SK-N-SH (cell line): ENCODE data around the gene PCOLCE2. TPM values are rescaled to one million over a fixed set of nuclear protein-coding genes. Genes with fewer than 3 reads are reported as not detected.
"Not testable (repeated sequence)": the region's sequence is repeated elsewhere in the genome, so short reads cannot be mapped to it uniquely, and the experiment has no call there.

ENCODE experiments used
- CTCF ChIA-PET: fragments of 300-600, 350-600 bp; formaldehyde crosslinking; extraction: SDS; loops from one replicate; lab custom pipeline; 2021; lab: Yijun Ruan, JAX
- POLR2A ChIA-PET: fragments of 350-600 bp; sonication (Branson Sonifier 250); formaldehyde crosslinking; extraction: SDS; loops from one replicate; lab custom pipeline; 2020; ENCODE audit warnings: antibody characterized with exemption, inconsistent platforms; lab: Yijun Ruan, JAX
- DNase-seq: peaks from one replicate; pipeline ENCODE4 v3.0.0; 2012
- H2AFZ ChIP-seq: fragments of 200-600 bp; sonication (generic); 2 replicates; pipeline ENCODE4 v1.8.1; 2016; ENCODE audit warnings: antibody characterized with exemption, mild to moderate bottlenecking, low read depth
- H3F3A ChIP-seq: fragments of 200-600 bp; sonication (generic); replicated peaks from 2 replicates; pipeline ENCODE3; 2016; ENCODE audit warnings: antibody characterized with exemption, mild to moderate bottlenecking; ENCODE audit not compliant: insufficient read depth
- H3K27ac ChIP-seq, 2 experiments: fragments of 200-500 bp in 1 of 2; fragments of 200-600 bp in 1 of 2; sonication (Bioruptor generic) in 1 of 2; sonication (generic), shearing (Covaris generic) in 1 of 2; 2 replicates each; pipeline versions ENCODE4 v1.5.1 to v1.6.1; 2014 to 2016; ENCODE audit warnings: low read depth in 2 of 2, inconsistent platforms in 1 of 2, low read length in 1 of 2, mild to moderate bottlenecking in 1 of 2, mixed read lengths in 1 of 2
- H3K27me3 ChIP-seq: fragments of 200-600 bp; sonication (generic), shearing (Covaris generic); 2 replicates; pipeline ENCODE4 v1.6.1; 2016; ENCODE audit warnings: mixed run types; ENCODE audit not compliant: insufficient read depth
- H3K36me3 ChIP-seq, 2 experiments: fragments of 200-500 bp in 1 of 2; fragments of 200-600 bp in 1 of 2; sonication (Bioruptor generic) in 1 of 2; sonication (generic) in 1 of 2; replicated peaks in 1 of 2; 2 replicates each; pipeline versions ENCODE3 to v1.5.1; 2014 to 2016; ENCODE audit warnings: low read length in 1 of 2, mild to moderate bottlenecking in 1 of 2; ENCODE audit not compliant: insufficient read depth in 2 of 2, control insufficient read depth in 1 of 2
- H3K4me1 ChIP-seq, 2 experiments: fragments of 200-500 bp in 1 of 2; fragments of 200-600 bp in 1 of 2; sonication (Bioruptor generic) in 1 of 2; sonication (generic), shearing (Covaris generic) in 1 of 2; 2 replicates each; pipeline versions ENCODE4 v1.5.1 to v1.6.1; 2014 to 2016; ENCODE audit warnings: low read depth in 1 of 2, low read length in 1 of 2, mixed run types in 1 of 2; ENCODE audit not compliant: insufficient read depth in 2 of 2, control insufficient read depth in 1 of 2
- H3K4me2 ChIP-seq: fragments of 200-600 bp; sonication (generic), shearing (Covaris generic); 2 replicates; pipeline ENCODE4 v1.6.1; 2017; ENCODE audit warnings: mixed run types
- H3K4me3 ChIP-seq, 2 experiments: fragments of 200-500 bp in 1 of 2; fragments of 200-600 bp in 1 of 2; sonication (Bioruptor generic) in 1 of 2; sonication (generic), shearing (Covaris generic) in 1 of 2; 2 replicates each; pipeline versions ENCODE4 v1.5.1 to v1.8.1; 2014 to 2016; ENCODE audit warnings: low read depth in 2 of 2, inconsistent platforms in 1 of 2, low read length in 1 of 2, mild to moderate bottlenecking in 1 of 2, mixed read lengths in 1 of 2, moderate library complexity in 1 of 2
- H3K79me2 ChIP-seq: fragments of 200-600 bp; sonication (generic); 2 replicates; pipeline ENCODE4 v1.8.1; 2017; ENCODE audit warnings: mild to moderate bottlenecking; ENCODE audit not compliant: insufficient read depth
- H3K9ac ChIP-seq: fragments of 200-600 bp; sonication (generic); 2 replicates; pipeline ENCODE4 v1.6.1; 2017; ENCODE audit warnings: mixed run types
- H3K9me2 ChIP-seq: fragments of 200-600 bp; sonication (generic); 2 replicates; pipeline ENCODE4 v1.6.1; 2017; ENCODE audit warnings: mixed run types
- H3K9me3 ChIP-seq: fragments of 200-600 bp; sonication (generic); 2 replicates; pipeline ENCODE4 v1.6.1; 2017; ENCODE audit warnings: mixed run types, mild to moderate bottlenecking, moderate library complexity
- H4K20me1 ChIP-seq: fragments of 200-600 bp; sonication (generic); 2 replicates; pipeline ENCODE4 v1.6.1; 2017; ENCODE audit warnings: mild to moderate bottlenecking, mixed run types; ENCODE audit not compliant: insufficient read depth
- FOXM1 ChIP-seq: IDR thresholded peaks from 2 replicates; pipeline ENCODE4 v1.4.0; 2012; ENCODE audit warnings: low read depth, mild to moderate bottlenecking
- JUND ChIP-seq: IDR thresholded peaks from 2 replicates; pipeline ENCODE4 v1.4.0; 2012
- MEF2A ChIP-seq: IDR thresholded peaks from 2 replicates; pipeline ENCODE4 v1.4.0; 2012; ENCODE audit warnings: low read depth, borderline replicate concordance
- PBX3 ChIP-seq: IDR thresholded peaks from 2 replicates; pipeline ENCODE4; 2012
- POLR2AphosphoS5 ChIP-seq: IDR thresholded peaks from 2 replicates; pipeline ENCODE4 v1.6.1; 2012; ENCODE audit warnings: low read depth, low read length
- RCOR1 ChIP-seq: fragments of 150-350 bp; IDR thresholded peaks from 2 replicates; pipeline ENCODE4 v1.6.1; 2017; ENCODE audit warnings: antibody characterized with exemption, low read length
- RXRA ChIP-seq: IDR thresholded peaks from 2 replicates; pipeline ENCODE4 v1.4.0; 2012; ENCODE audit warnings: low read depth, mild to moderate bottlenecking, borderline replicate concordance
- TEAD4 ChIP-seq: IDR thresholded peaks from 2 replicates; pipeline ENCODE4 v1.4.0; 2012; ENCODE audit warnings: mild to moderate bottlenecking, borderline replicate concordance; ENCODE audit not compliant: insufficient read depth
- YY1 ChIP-seq: IDR thresholded peaks from 2 replicates; pipeline ENCODE4 v1.4.0; 2012; ENCODE audit warnings: low read depth, mild to moderate bottlenecking
- WGBS: methylation state at CpG from one replicate; pipeline ENCODE4 v1.1.6; 2017; ENCODE audit warnings: low lambda C conversion rate; 5-methylcytosine and 5-hydroxymethylcytosine counted together
- polyA plus RNA-seq, 3 experiments: library from polyadenylated mRNA; depleted of rRNA; stranded (reverse); fragments of >200 nt; gene quantifications; 2 replicates each; pipeline ENCODE4 v1.2.3, GENCODE V29; 2012
- TF ChIP-seq, protein P1 (sequence below): IDR thresholded peaks from 2 replicates; pipeline ENCODE4 v1.4.0; 2012; ENCODE audit warnings: low read depth, borderline replicate concordance

PCOLCE2 gene
- polyA plus RNA-seq, 1 of the 3 experiments (the other 2 are of a cell fraction) = 22.2 TPM

GRCh38 chr3:142886021-142886420 is 2.9 kb downstream of the PCOLCE2 start:
- Histone ChIP-seq H3K4me1 (peaks cover 0 to 14% of the 10 kb centered on the region in 2 experiments; a peak in 2 of 4 replicates), H3K27ac (no peak overlapping the region), H3K36me3 (no peaks in the 10 kb centered on the region), H3K79me2 (no peaks in the 10 kb centered on the region), H3K4me3 (no peak overlapping the region), H4K20me1 (no peaks in the 10 kb centered on the region), H3K9ac (no peak overlapping the region), H3F3A (peaks cover 12% of the 10 kb centered on the region), H3K9me2 (no peaks in the 10 kb centered on the region), H3K27me3 (no peaks in the 10 kb centered on the region), H3K4me2 (no peak overlapping the region), H3K9me3 (no peaks in the 10 kb centered on the region), H2AFZ (no peak overlapping the region)
- WGBS = 55% methylated on average over 7 of the region's 7 CpGs
- no peak for TF ChIP-seq PBX3
- CTCF ChIA-PET = interaction anchor here (0.8 to 3.7 kb wide), 6 partner anchors 13 to 109 kb away, joined by 3 to 14 read pairs (median 3); no protein-coding TSS in a partner anchor
- DNase-seq = no peak
- POLR2A ChIA-PET = no interaction called here

- H3K27me3 ChIP-seq = no peaks in the 10 kb centered on the region
- DNase-seq = no peak
- TF ChIP-seq PBX3 = no peak
- TF ChIP-seq TEAD4 = no peak
- no peak for TF ChIP-seq FOXM1
- no peak for TF ChIP-seq RXRA
- TF ChIP-seq, protein P1, sequence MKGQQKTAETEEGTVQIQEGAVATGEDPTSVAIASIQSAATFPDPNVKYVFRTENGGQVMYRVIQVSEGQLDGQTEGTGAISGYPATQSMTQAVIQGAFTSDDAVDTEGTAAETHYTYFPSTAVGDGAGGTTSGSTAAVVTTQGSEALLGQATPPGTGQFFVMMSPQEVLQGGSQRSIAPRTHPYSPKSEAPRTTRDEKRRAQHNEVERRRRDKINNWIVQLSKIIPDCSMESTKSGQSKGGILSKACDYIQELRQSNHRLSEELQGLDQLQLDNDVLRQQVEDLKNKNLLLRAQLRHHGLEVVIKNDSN = no peak
- no peak for TF ChIP-seq YY1
- no peak for TF ChIP-seq MEF2A
- no peak for TF ChIP-seq JUND
- no peak for TF ChIP-seq POLR2AphosphoS5
- TF ChIP-seq RCOR1 = no peak
- H3K9ac ChIP-seq = no peak overlapping the region
- no peak overlapping the region for H2AFZ ChIP-seq
- H3K36me3 ChIP-seq = no peaks in the 10 kb centered on the region
- H3K4me1 ChIP-seq = peaks cover 0 to 14% of the 10 kb centered on the region in 2 experiments; a peak in 2 of 4 replicates
- 52% methylated on average over 1 of the region's 1 CpG for WGBS
- H3K79me2 ChIP-seq = no peaks in the 10 kb centered on the region
- H4K20me1 ChIP-seq = no peaks in the 10 kb centered on the region
- ChIA-PET POLR2A (no interaction called here), CTCF (interaction anchor here (2.3 kb wide), 1 partner anchor 56 kb away, joined by 10 read pairs; no protein-coding TSS in a partner anchor)
- H3F3A ChIP-seq = peaks cover 12% of the 10 kb centered on the region
- no peak overlapping the region for H3K4me3 ChIP-seq
- H3K27ac ChIP-seq = no peak overlapping the region
- no peak overlapping the region for H3K4me2 ChIP-seq
- H3K9me2 ChIP-seq = no peaks in the 10 kb centered on the region
- H3K9me3 ChIP-seq = no peaks in the 10 kb centered on the region
These were observed 4.4 kb downstream of the PCOLCE2 start for GRCh38 chr3:142884531-142884930.

- H3K4me2 ChIP-seq, H3K9me3 ChIP-seq, H3K27me3 ChIP-seq, H3K9ac ChIP-seq, H3K36me3 ChIP-seq, DNase-seq, H3K9me2 ChIP-seq, H3K27ac ChIP-seq, H3K4me3 ChIP-seq, H2AFZ ChIP-seq, H3K79me2 ChIP-seq, POLR2A ChIA-PET, H4K20me1 ChIP-seq: not testable (repeated sequence)
- 43% methylated on average over 8 of the region's 8 CpGs for WGBS
- CTCF ChIA-PET = interaction anchor here (2.3 kb wide), 1 partner anchor 55 kb away, joined by 10 read pairs; no protein-coding TSS in a partner anchor
- H3K4me1 ChIP-seq = peaks cover 0 to 14% of the 10 kb centered on the region in 2 experiments; a peak in 2 of 4 replicates
- H3F3A ChIP-seq = peaks cover 12% of the 10 kb centered on the region
These were observed 5.3 kb downstream of the PCOLCE2 start for GRCh38 chr3:142883534-142883933.
